Measurements from ENCODE around the gene SLC12A8.

SLC12A8 gene

GRCh38 chr3:125165948-125166553, 46.5 kb downstream of the SLC12A8 start:
- Histone ChIP-seq H3K36me3 (ENCODE audit: control insufficient read depth in 4 of 4, insufficient read depth in 4 of 4, low read length in 3 of 4) (no peaks in the 10 kb centered on the region), H3K27ac (ENCODE audit: insufficient read depth in 1 of 2, low read depth in 1 of 2, low read length in 2 of 2, poor library complexity in 1 of 2, severe bottlenecking in 2 of 2) (no peak overlapping the region), H3K4me1 (ENCODE audit: control extremely low read depth in 1 of 4, control insufficient read depth in 4 of 4, insufficient read depth in 4 of 4, low read length in 3 of 4) (peaks cover 0 to 25% (median 7%) of the 10 kb centered on the region in 4 experiments), H3K27me3 (replicated peaks in 2 of 5; ENCODE audit: control insufficient read depth in 4 of 5, insufficient read depth in 5 of 5, low read length in 4 of 5) (no peaks in the 10 kb centered on the region), H3K4me3 (ENCODE audit: control insufficient read depth in 1 of 7, extremely low read depth in 1 of 7, insufficient read depth in 4 of 7, low read depth in 2 of 7, low read length in 6 of 7) (no peak overlapping the region), H3K9me3 (ENCODE audit: control extremely low read depth in 1 of 5, control insufficient read depth in 4 of 5, insufficient read depth in 2 of 5, low read depth in 1 of 5, low read length in 4 of 5) (no peaks in the 10 kb centered on the region)
- no peak for DNase-seq
- ChIA-PET POLR2A (no interaction called here), CTCF (interaction anchor here (1.2 to 2.3 kb wide), 4 partner anchors 11 to 171 kb away, joined by 3 to 7 read pairs (median 4); no protein-coding TSS in a partner anchor)
- WGBS (ENCODE audit: insufficient coverage): 97% methylated on average over 18 of the region's 18 CpGs

GRCh38 chr3:125165189-125165947, 47.2 kb downstream of the SLC12A8 start:
- DNase-seq: peak in 1 of 3 donors; percentile 33
- Histone ChIP-seq H3K4me1 (ENCODE audit: control extremely low read depth in 1 of 4, control insufficient read depth in 4 of 4, insufficient read depth in 4 of 4, low read length in 3 of 4) (peaks cover 0 to 25% (median 7%) of the 10 kb centered on the region in 4 experiments), H3K27ac (ENCODE audit: insufficient read depth in 1 of 2, low read depth in 1 of 2, low read length in 2 of 2, poor library complexity in 1 of 2, severe bottlenecking in 2 of 2) (no peak overlapping the region), H3K27me3 (replicated peaks in 2 of 5; ENCODE audit: control insufficient read depth in 4 of 5, insufficient read depth in 5 of 5, low read length in 4 of 5) (no peaks in the 10 kb centered on the region), H3K9me3 (ENCODE audit: control extremely low read depth in 1 of 5, control insufficient read depth in 4 of 5, insufficient read depth in 2 of 5, low read depth in 1 of 5, low read length in 4 of 5) (no peaks in the 10 kb centered on the region), H3K36me3 (ENCODE audit: control insufficient read depth in 4 of 4, insufficient read depth in 4 of 4, low read length in 3 of 4) (no peaks in the 10 kb centered on the region), H3K4me3 (ENCODE audit: control insufficient read depth in 1 of 7, extremely low read depth in 1 of 7, insufficient read depth in 4 of 7, low read depth in 2 of 7, low read length in 6 of 7) (no peak overlapping the region)
- ChIA-PET POLR2A (no interaction called here), CTCF (interaction anchor here (1.1 to 2.3 kb wide), 6 partner anchors 11 to 238 kb away, joined by 3 to 7 read pairs (median 3); no protein-coding TSS in a partner anchor)
- WGBS (ENCODE audit: insufficient coverage): 90% methylated on average over 12 of the region's 17 CpGs

- H3K36me3 ChIP-seq (ENCODE audit: control insufficient read depth in 4 of 4, insufficient read depth in 4 of 4, low read length in 3 of 4): no peaks in the 10 kb centered on the region
- DNase-seq: no peak
- H3K27ac ChIP-seq (ENCODE audit: insufficient read depth in 1 of 2, low read depth in 1 of 2, low read length in 2 of 2, poor library complexity in 1 of 2, severe bottlenecking in 2 of 2): no peak overlapping the region
- H3K9me3 ChIP-seq (ENCODE audit: control extremely low read depth in 1 of 5, control insufficient read depth in 4 of 5, insufficient read depth in 2 of 5, low read depth in 1 of 5, low read length in 4 of 5): no peaks in the 10 kb centered on the region
- CTCF ChIA-PET: interaction anchor here (0.6 to 2.3 kb wide), 7 partner anchors 9 to 382 kb away, joined by 3 to 7 read pairs (median 3); no protein-coding TSS in a partner anchor
- no peak overlapping the region for H3K4me3 ChIP-seq (ENCODE audit: control insufficient read depth in 1 of 7, extremely low read depth in 1 of 7, insufficient read depth in 4 of 7, low read depth in 2 of 7, low read length in 6 of 7)
- H3K27me3 ChIP-seq (replicated peaks in 2 of 5; ENCODE audit: control insufficient read depth in 4 of 5, insufficient read depth in 5 of 5, low read length in 4 of 5): no peaks in the 10 kb centered on the region
- POLR2A ChIA-PET: no interaction called here
- 61% methylated on average over 13 of the region's 15 CpGs for WGBS (ENCODE audit: insufficient coverage)
- peaks cover 0 to 25% (median 7%) of the 10 kb centered on the region in 4 experiments for H3K4me1 ChIP-seq (ENCODE audit: control extremely low read depth in 1 of 4, control insufficient read depth in 4 of 4, insufficient read depth in 4 of 4, low read length in 3 of 4)
Measured at GRCh38 chr3:125163739-125164601, 48.6 kb downstream of the SLC12A8 start.

- H3K4me1 ChIP-seq (ENCODE audit: control extremely low read depth in 1 of 4, control insufficient read depth in 4 of 4, insufficient read depth in 4 of 4, low read length in 3 of 4): peaks cover 0 to 18% (median 7%) of the 10 kb centered on the region in 4 experiments
- POLR2A ChIA-PET: no interaction called here
- WGBS (ENCODE audit: insufficient coverage): 91% methylated on average over 12 of the region's 12 CpGs
Measured at GRCh38 chr3:125161607-125162219, 50.8 kb downstream of the SLC12A8 start.

GRCh38 chr3:125160606-125161371, 51.8 kb downstream of the SLC12A8 start:
- H3K4me1 ChIP-seq (ENCODE audit: control extremely low read depth in 1 of 4, control insufficient read depth in 4 of 4, insufficient read depth in 4 of 4, low read length in 3 of 4): peaks cover 0 to 22% (median 7%) of the 10 kb centered on the region in 4 experiments
- DNase-seq: no peak
- H3K9me3 ChIP-seq (ENCODE audit: control extremely low read depth in 1 of 5, control insufficient read depth in 4 of 5, insufficient read depth in 2 of 5, low read depth in 1 of 5, low read length in 4 of 5): no peaks in the 10 kb centered on the region
- ChIA-PET CTCF (interaction anchor here (1.2 to 1.6 kb wide), 2 partner anchors 9 to 165 kb away, joined by 3 to 5 read pairs; no protein-coding TSS in a partner anchor), POLR2A (no interaction called here)
- no peaks in the 10 kb centered on the region for H3K36me3 ChIP-seq (ENCODE audit: control insufficient read depth in 4 of 4, insufficient read depth in 4 of 4, low read length in 3 of 4)
- no peak overlapping the region for H3K4me3 ChIP-seq (ENCODE audit: control insufficient read depth in 1 of 7, extremely low read depth in 1 of 7, insufficient read depth in 4 of 7, low read depth in 2 of 7, low read length in 6 of 7)
- WGBS (ENCODE audit: insufficient coverage): 93% methylated on average over 9 of the region's 9 CpGs
- H3K27me3 ChIP-seq (replicated peaks in 2 of 5; ENCODE audit: control insufficient read depth in 4 of 5, insufficient read depth in 5 of 5, low read length in 4 of 5): no peaks in the 10 kb centered on the region
- H3K27ac ChIP-seq (ENCODE audit: insufficient read depth in 1 of 2, low read depth in 1 of 2, low read length in 2 of 2, poor library complexity in 1 of 2, severe bottlenecking in 2 of 2): no peak overlapping the region

More at GRCh38 chr3:125161607-125162219, 50.8 kb downstream of the SLC12A8 start:
- Histone ChIP-seq H3K27me3 (replicated peaks in 2 of 5; ENCODE audit: control insufficient read depth in 4 of 5, insufficient read depth in 5 of 5, low read length in 4 of 5) (no peaks in the 10 kb centered on the region), H3K36me3 (ENCODE audit: control insufficient read depth in 4 of 4, insufficient read depth in 4 of 4, low read length in 3 of 4) (no peaks in the 10 kb centered on the region), H3K27ac (ENCODE audit: insufficient read depth in 1 of 2, low read depth in 1 of 2, low read length in 2 of 2, poor library complexity in 1 of 2, severe bottlenecking in 2 of 2) (no peak overlapping the region), H3K9me3 (ENCODE audit: control extremely low read depth in 1 of 5, control insufficient read depth in 4 of 5, insufficient read depth in 2 of 5, low read depth in 1 of 5, low read length in 4 of 5) (no peaks in the 10 kb centered on the region), H3K4me3 (ENCODE audit: control insufficient read depth in 1 of 7, extremely low read depth in 1 of 7, insufficient read depth in 4 of 7, low read depth in 2 of 7, low read length in 6 of 7) (no peak overlapping the region)
- CTCF ChIA-PET: interaction anchor here (1.2 to 1.6 kb wide), 2 partner anchors 8 to 166 kb away, joined by 3 to 5 read pairs; no protein-coding TSS in a partner anchor
- no peak for DNase-seq

GRCh38 chr3:125157183-125157582, 55.4 kb downstream of the SLC12A8 start:
- no peak overlapping the region for H3K4me3 ChIP-seq (ENCODE audit: control insufficient read depth in 1 of 7, extremely low read depth in 1 of 7, insufficient read depth in 4 of 7, low read depth in 2 of 7, low read length in 6 of 7)
- no peak for DNase-seq
- ChIA-PET POLR2A (no interaction called here), CTCF (interaction anchor here (2.1 kb wide), 1 partner anchor 11 kb away, joined by 8 read pairs; no protein-coding TSS in a partner anchor)
- 65% methylated on average over 3 of the region's 3 CpGs for WGBS (ENCODE audit: insufficient coverage)
- H3K27ac ChIP-seq (ENCODE audit: insufficient read depth in 1 of 2, low read depth in 1 of 2, low read length in 2 of 2, poor library complexity in 1 of 2, severe bottlenecking in 2 of 2): no peak overlapping the region
- no peaks in the 10 kb centered on the region for H3K27me3 ChIP-seq (replicated peaks in 2 of 5; ENCODE audit: control insufficient read depth in 4 of 5, insufficient read depth in 5 of 5, low read length in 4 of 5)
- no peaks in the 10 kb centered on the region for H3K36me3 ChIP-seq (ENCODE audit: control insufficient read depth in 4 of 4, insufficient read depth in 4 of 4, low read length in 3 of 4)
- H3K9me3 ChIP-seq (ENCODE audit: control extremely low read depth in 1 of 5, control insufficient read depth in 4 of 5, insufficient read depth in 2 of 5, low read depth in 1 of 5, low read length in 4 of 5): no peaks in the 10 kb centered on the region
- H3K4me1 ChIP-seq (ENCODE audit: control extremely low read depth in 1 of 4, control insufficient read depth in 4 of 4, insufficient read depth in 4 of 4, low read length in 3 of 4): peaks cover 0 to 5% (median 0%) of the 10 kb centered on the region in 4 experiments
